NCI-H2227 (cell line): Measurements from ENCODE around the gene DALRD3.
A peak's percentile ranks its signal among the peaks of the same experiment; 100 is the strongest.

Source experiments
- DNase-seq: peaks from one replicate; lab custom pipeline; 2025; ENCODE audit not compliant: unreplicated experiment; lab: John Stamatoyannopoulos, UW

The DALRD3 gene

DNA sequence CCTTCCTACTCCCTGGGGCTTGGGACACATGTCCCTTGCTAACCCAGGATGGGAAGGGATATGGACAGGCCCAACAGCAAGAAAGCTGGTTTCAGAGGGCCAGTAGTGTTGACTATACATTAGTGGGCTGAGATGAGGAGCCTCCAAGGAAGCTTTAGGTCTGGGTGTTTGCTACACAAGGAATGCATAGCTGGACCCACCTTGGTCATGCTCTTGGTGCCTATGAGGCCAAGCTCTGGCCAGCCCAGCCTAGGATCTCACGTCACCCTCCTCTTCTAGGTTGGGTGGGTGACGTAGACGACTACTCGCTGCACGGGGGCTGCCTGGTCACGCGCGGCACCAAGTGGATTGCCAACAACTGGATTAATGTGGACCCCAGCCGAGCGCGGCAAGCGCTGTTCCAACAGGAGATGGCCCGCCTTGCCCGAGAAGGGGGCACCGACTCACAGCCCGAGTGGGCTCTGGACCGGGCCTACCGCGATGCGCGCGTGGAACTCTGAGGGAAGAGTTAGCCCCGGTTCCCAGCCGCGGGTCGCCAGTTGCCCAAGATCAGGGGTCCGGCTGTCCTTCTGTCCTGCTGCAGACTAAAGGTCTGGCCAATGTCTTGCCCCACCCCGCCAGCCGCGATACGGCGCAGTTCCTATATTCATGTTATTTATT is 11.8 kb downstream of the DALRD3 start:
- peak; percentile 26 for DNase-seq

DNA sequence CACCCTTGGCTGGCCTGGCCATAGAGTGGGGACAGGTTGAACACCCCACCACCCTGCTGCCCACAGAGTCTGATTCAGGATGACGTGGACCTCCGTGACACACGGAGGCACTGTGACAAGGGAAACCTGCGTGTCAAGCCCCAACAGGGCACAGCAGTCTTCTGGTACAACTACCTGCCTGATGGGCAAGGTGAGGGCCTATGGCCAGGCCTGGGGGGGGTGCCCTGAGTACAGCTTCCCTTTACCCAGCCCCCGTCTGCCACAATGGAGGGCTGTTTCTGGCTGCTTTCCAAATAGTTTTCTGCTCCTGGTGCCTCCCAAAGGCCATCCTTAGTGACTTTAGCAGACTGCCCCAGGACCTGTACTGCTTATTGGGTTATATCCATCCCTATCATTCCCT is 12.4 kb downstream of the DALRD3 start:
- no peak for DNase-seq

DNA sequence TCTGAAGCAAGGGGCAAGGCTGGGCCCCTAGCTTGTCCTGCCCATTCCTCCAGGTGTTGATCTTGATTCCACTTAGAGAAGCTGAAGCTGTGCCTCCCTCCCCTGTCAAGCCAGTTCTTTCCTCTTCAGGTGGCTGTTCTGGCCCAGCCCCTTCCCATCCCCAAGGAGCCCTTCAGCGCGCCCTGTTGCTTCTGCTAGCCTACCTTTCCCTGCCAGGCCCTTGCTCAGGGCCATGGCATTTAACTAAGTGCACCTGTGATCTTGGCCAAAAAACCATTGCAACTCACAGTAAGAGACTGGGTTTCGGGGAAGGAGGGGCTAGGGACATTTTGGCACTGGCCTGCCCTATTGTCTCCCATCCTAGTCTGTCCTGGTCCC is 13.1 kb downstream of the DALRD3 start:
- no peak for DNase-seq

DNA sequence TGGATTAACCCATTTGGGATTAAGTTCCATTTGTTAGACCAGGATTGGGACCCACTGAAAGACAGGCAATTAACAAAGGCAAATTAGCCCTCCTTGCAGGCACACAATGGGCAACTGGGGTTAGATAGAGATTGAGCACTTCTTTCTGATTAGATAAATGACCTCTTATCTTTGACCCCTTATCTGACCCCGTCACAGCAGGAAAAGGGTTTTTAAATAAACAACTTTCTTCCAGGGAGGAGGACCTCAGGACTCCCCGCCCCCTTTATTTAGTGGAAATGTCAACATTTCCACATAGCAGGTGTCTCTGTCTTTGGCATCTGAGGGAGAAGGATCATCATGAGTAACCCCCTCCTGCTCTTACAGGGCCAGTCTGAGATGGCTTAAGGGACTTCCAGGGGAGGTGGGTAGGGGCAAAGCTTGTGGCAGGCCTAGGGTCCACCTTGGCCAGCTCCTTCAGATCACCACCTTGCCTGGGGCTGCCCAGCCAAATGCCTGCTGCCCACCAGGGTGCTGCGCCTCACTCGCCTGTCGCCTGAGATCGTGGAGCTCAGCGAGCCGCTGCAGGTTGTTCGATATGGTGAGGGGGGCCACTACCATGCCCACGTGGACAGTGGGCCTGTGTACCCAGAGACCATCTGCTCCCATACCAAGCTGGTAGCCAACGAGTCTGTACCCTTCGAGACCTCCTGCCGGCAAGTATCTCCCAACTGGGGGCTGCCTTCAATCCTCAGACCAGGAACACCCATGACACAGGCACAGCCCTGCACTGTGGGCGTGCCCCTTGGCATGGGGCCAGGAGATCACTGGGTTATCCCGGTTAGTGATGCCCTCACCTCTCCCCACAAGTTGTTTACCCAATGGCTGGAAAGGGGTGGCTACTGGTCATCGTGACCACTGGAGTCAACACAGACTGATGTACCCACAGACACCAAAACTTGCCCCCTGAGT is 13.8 kb downstream of the DALRD3 start:
- DNase-seq = no peak

DNA sequence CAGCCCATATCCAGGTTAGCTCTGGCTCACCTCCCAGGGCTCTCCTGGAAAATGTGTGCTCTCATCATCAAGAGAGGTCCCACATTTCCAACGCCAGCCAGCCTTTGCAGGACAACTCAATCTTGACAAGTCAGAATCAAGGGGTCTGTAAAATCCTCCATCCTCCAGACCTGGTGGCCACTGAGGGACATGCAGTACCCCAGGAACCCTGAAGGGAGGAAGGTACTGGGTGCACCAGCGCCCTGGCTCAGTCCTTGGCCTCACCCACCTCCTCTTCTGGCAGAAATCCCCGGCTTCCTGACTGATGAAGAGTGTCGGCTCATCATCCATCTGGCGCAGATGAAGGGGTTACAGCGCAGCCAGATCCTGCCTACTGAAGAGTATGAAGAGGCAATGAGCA is 17.2 kb downstream of the DALRD3 start:
- no peak for DNase-seq

DNA sequence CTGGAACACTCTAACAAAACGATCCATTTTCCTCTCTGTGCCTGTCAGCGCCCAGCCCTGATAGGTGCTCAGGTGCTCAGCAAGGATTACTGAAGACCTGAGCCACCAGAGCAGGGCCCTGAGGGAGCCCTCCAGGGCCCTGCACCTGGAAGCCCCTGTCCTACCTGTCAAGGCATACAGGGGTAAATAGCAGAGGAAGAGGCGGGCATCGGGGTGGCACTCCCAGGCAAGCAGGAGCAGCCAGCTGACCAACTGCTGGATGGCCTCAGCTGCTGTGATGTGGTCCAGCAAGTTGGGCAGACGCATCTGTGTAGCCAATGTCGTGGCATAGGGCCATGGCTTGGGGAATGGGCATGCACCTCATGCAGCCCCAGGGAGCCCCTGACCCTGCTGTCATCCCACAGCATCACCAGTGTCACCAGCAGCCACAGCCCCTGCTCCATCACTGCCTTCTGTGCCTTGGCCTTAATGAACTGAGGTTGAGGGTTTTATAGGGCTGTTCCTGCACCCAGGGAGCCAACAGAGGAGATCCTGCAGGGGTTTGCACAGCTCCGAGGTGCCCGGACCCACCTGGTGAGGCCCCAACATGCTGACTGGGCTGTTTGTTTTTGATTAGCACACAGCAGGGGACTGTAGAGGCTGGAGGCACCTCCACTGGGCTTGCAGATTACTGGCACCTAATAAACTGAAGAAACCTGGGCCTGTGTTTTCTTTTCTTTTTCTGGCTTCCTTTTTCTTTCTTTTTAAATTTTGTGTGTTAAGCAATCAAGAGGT is 19.1 kb downstream of the DALRD3 start:
- no peak for DNase-seq

DNA sequence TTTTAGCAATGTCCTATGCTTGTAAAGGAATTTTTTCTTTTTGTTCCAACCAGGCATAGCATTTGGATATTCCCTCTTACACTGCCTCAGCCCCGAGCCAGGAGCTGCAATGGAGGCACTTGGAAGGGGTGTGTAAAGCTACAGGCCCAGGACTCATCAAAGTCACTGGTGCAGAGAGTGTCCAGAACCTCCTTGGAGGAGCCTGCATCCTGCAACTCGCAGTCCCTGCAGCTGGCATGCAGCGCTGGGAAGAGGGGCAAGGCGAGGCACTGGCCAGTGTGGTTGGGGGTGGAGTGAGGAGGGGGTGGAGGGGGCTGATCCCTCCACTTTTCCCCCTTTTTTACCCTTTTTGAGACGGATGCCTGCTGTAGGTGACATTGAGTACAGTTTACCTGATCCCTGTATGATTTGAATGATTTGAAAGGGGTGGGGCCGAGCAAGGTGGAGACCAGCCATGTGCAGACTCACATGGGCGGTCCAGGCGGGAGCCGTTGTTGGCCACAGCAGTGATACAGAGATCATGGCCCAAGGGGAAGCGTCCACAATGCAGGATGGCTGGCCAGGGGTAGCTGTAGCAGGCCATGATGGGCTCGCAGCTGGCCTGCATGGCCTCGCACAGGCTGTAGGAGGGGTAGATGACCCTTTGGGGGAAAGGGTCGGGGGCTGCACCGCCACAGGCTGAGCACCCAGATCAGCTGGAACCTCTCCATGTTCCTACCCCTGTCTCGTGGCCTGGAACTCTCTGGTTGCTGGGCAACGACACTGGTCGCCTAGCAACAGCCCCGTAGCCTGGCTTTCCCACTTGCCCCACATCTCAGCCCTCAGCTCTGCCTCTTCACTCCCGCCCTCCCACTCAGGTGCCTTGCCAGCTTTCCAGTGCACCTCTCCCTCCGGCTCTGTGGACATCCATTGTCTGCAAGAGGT is 20.4 kb downstream of the DALRD3 start:
- DNase-seq = peak; percentile 88

DNA sequence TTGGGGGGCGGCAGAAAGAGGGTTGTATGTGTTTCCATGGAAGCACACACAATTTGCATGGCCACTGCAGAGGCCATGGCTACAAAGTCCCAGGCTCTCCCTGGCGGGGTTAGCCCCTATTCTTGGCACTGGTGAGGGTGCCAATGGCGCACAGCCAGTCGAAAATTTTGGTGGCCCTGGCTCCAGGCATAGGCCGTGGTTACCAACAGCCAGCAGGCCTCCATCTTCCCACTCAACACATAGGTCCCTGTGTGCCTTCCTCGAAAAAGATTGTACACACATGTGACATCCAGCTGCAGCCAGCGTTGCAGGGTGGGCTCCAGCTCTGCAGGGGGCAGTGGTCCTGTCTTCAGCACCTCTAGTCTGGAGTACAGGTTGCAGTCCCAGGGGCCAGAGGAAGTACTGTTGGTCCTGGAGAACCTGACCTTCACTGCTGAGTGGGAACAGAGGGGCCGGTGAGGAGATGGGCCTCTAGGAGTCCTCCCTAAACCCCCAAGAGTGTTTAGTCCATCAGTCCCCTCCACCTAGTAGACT is 21.2 kb downstream of the DALRD3 start:
- peak; percentile 15 for DNase-seq

DNA sequence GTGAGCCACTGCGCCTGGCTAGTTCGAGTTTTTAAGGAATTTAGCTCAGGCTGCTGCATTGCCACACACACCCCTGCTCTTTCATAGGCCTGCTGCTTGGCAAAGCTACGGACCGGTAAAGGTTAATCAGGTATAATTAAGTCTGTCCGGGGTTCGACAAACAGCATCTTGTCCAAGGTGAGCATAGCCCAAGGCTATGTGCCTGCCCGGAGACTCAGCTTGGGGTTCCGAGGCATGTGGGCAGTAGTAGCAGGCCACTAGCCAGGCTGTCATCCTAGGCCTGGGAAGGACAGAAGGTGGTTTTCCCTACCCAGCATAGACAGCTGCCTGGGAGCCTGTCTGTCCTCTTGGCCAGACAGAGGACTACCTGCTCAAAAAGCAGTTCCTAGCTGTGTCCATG is 21.7 kb downstream of the DALRD3 start:
- no peak for DNase-seq

DNA sequence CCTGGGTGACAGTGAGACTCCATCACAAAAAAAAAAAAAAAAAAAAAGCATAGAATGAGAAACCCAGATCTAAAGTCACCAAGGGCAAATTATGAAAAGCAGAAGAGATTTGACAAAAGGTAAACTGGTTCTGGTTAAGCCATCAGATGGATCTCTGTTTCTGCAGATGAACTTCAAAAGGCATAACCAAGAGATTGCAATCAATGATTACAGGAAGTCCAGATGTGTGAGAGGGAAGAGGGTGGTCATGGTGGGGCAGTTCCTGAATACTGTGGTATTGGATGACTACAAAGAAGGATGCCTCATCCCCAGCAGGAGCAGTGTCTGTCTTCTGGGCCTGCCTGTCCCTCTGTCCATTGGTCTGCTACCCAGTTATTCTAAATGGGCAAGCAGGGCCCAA is 24.5 kb downstream of the DALRD3 start:
- DNase-seq = no peak

DNA sequence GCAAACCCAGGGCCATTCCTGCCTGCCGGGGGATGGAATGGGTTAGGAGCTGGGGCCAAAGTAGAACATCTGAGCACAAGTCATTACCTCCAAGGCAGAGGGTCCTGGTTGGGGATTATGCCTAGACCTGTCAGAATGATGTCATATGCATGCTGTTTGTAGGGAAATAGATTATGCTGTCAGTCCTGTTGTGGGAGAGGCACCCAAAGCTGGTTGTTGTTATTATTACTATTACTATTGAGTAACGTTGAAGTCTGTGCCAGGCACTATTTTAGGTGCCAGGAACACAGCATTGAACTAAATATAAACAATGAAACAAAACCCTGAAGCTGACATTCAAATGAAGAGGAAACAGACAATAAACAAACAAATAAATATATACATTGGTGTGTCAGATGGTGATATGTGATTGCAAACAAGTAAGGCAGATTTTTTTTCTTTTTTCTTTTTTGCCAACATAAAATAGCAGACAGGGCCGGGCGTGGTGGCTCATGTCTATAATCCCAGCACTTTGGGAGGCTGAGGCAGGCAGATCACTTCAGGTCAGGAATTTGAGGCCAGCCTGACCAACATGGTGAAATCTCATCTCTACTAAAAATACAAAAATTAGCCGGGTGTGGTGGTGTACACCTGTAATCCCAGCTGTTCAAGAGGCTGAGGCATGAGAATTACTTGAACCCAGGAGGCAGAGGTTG is 26.4 kb downstream of the DALRD3 start:
- DNase-seq = no peak

DNA sequence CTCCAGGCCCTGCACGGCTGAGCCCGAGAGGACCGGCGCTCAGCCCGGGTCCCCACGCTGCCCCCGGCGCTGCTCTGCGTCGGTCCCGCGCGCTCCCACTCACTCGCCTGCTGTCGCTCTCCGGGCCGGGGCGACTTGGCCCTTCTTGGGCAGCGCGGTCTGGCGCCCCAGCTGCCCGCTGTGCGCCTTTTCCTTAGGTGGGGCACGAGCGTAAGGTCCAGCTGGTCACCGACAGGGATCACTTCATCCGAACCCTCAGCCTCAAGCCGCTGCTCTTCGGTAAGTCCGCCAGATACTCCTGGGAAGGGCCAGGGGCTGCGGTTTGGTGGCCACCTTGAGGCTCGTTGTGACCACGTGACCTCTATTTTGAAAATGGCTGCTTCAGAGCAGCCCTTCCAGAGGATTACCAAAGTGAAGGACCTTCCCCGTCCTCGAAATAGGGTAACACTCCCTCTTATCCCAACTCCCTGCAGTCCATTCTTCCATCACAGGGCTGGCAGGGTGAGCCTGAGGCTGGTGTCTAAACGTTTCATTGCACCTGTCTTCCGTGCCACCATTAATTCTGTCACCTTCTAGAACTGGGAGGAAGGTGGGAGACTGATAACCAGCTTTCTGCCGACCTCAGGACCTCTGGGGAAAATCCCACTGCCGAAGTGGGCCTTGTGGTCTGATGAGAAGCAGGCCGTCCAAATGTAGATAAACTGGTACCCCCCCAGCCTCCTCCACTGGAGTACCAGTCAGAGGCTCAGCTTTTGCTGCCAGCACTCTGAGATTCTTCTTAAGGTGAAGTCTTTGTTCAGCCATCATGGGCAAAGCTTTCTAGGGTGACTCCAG is 27.5 kb downstream of the DALRD3 start:
- peak; percentile 55 for DNase-seq

DNA sequence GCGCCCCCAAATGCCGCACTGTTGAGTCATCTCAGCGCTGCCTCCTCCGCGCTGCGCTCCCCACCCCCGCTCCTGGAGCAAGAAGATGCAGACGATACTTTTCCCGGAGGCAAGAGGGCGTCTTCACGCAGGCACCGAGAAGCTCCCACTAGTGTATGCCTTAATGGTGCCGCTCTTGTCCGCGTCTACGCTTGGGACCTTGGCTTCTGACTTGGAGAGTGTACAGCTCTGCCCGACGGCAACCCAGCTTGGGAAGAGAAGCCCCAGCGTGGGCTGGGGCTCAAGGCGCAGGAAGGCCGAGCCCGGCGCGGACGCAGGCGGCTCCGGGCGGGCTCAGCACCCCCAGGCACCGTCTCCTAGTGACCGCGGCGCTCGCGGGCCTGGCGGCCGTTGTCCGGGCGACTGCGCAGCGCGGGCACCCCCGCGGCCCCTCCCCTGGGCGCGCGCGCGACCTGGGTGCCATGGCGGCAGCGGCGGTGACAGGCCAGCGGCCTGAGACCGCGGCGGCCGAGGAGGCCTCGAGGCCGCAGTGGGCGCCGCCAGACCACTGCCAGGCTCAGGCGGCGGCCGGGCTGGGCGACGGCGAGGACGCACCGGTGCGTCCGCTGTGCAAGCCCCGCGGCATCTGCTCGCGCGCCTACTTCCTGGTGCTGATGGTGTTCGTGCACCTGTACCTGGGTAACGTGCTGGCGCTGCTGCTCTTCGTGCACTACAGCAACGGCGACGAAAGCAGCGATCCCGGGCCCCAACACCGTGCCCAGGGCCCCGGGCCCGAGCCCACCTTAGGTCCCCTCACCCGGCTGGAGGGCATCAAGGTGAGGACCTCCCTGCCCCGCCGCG is 28.4 kb downstream of the DALRD3 start, which contains the start of gene P4HTM:
Gene P4HTM, plus strand, starts transcription at position 446 of the 840 bp plus-strand sequence. Its CDS starts 16 bp downstream, at position 462.
- DNase-seq = peak; percentile 81

DNA sequence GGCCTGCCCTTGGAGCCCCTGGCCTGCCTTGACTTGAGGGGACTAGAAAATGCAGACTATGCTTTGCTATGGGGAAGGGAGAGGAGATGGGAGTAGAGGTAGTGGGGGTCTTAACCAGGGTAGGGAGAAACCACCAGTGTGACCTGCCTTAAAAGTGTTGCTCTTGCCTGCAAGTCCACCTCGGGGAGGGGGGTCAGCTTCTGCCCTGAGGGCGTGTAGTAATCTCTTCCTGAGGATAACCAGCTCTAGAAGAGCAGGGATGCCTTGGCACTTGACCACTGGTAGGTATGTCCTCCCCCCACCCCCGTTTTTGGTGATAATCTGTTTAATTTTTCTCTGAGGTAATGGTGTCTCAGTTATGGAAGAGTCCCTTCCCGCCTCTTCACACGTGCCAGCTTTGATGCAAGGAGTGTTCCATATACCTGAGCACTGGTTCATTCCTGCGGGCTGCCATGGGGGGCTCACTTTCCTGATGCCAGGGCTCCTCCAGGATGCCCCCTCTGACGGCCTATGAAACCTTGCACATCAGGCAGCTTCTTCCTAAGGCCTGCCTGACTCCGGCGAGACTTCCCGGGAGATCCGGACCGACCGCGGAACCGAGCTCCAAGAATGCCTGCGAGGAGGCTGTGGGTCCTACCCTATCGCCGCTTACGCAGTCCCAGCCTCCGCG is 29.1 kb downstream of the DALRD3 start:
- no peak for DNase-seq

DNA sequence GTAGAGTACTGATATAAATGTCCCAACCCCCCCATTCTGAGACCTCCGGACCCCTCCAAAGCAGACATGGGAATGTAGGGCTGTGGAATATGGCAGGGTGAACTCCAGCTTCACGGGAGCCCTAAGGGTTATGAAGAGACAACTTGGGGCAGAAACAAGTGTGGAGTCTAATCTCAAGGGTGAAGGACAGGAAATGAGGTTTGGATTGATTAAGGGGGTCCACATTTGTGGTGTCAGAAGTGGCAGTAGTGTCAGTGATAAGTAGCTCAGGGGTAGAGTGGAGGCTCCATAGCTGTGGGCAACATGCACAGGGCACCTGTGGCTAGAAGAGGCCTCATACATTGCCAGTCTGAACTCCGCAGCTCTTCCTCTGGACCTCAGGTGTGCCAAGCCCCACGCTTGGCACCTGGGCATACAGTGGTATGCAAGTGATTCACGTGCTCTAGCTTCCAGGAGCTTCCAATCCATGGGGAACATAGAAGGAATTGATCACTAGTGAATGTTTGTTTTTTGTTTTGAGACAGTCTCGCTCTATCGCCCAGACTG is 32.5 kb downstream of the DALRD3 start:
- no peak for DNase-seq

DNA sequence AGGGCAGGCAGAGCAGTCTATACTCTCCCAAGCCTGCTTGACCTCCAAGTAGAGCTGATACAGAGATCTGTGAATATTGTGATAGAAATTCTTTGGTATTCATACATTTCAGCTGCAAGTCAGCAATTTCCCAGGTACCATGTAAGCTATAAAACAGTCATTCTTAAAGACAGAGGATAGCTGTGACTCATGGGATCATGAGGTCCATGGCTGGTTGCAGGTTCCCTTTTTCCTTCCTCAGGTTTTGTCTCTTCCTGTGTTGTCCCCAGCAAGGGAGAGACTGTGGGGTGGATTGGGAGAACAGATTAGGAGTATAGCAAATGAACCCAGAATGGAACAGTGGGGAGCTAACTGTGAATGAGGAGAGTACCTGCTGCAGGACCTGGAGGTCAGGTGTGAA is 33.7 kb downstream of the DALRD3 start:
- DNase-seq = no peak

DNA sequence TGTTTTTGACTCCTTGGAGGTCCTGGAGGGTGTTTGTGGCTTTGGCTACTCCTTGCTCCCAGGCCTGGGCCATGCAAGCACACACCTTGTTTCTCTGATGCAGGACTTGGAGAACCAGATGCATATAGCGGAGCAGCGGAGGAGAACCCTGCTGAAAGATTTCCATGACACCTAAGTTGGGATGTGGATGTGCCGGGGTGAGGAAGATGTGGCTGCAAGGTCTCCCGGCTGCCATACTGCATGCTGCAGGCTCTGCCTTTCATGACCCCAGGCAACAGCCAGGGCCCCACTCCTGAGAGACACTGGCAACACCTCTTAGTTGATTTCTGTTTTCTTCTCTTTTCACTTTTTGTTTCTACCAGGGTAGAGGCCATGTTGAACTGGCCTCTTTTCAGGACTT is 35.3 kb downstream of the DALRD3 start:
- no peak for DNase-seq
